ENCODE measurements around the gene HELZ. TPM values are rescaled to one million over a fixed set of nuclear protein-coding genes. Genes with fewer than 3 reads are reported as not detected.
A peak's percentile ranks its signal among the peaks of the same experiment; 100 is the strongest.

Gene HELZ
- polyA plus RNA-seq, 2 of the 4 experiments (the other 2 are of a cell fraction) = 5.6 to 18.3 TPM

DNA sequence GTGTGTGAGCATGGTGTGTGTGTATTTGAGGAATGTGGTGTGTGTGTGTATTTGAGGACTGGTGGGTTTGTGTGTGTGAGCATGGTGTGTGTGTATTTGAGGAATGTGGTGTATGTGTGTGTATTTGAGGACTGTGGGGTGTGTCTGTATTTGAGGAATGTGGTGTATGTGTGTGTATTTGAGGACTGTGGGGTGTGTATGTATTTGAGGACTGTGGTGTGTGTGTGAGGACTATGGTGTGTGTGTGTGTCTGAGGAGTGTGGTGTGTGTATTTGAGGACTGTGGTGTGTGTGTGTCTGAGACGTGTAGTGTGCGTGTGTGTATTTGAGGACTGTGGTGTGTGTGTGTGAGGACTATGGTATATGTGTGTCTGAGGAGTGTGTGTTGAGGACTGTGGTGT lies 218.7 kb downstream of the HELZ start:
- no peak overlapping the region for H3K4me2 ChIP-seq
- FAIRE-seq (peak; percentile 97), ATAC-seq (no peak), DNase-seq (ENCODE audit: low read depth in 1 of 2, low spot score in 1 of 2) (peak in 1 of 2 experiments; percentile 38)
- ChIA-PET POLR2A (no interaction called here), CTCF (no interaction called here)
- no peaks in the 10 kb centered on the region for H3K9me3 ChIP-seq
- no peak overlapping the region for H3K4me3 ChIP-seq
- H3K4me1 ChIP-seq = 0 out of 3 replicates have a peak, but pooled peaks cover 3% of the 10 kb centered on the region
- TF ChIP-seq NFE2L2 (conservative IDR thresholded peaks at IDR 0.05; ENCODE audit: low read length) (no peak), BHLHE40 (IDR thresholded peaks at IDR 0.05; ENCODE audit: low read depth, low read length) (no peak), JUNB (IDR thresholded peaks at IDR 0.05) (no peak), NR3C1 (IDR thresholded peaks at IDR 0.05) (no peak), FOSB (CRISPR knock-in tag; IDR thresholded peaks at IDR 0.05) (no peak), CHD2 (IDR thresholded peaks at IDR 0.05; ENCODE audit: low read length, partially characterized antibody) (no peak), E2F6 (IDR thresholded peaks at IDR 0.05; ENCODE audit: borderline replicate concordance, low read depth) (no peak), CHD4 (IDR thresholded peaks at IDR 0.05; ENCODE audit: borderline replicate concordance) (no peak), FOSL2 (IDR thresholded peaks at IDR 0.05) (no peak), FOSL2 (CRISPR knock-in tag; IDR thresholded peaks at IDR 0.05) (no peak), EP300 (IDR thresholded peaks at IDR 0.05) (no peak)
- TF ChIP-seq, protein P1, sequence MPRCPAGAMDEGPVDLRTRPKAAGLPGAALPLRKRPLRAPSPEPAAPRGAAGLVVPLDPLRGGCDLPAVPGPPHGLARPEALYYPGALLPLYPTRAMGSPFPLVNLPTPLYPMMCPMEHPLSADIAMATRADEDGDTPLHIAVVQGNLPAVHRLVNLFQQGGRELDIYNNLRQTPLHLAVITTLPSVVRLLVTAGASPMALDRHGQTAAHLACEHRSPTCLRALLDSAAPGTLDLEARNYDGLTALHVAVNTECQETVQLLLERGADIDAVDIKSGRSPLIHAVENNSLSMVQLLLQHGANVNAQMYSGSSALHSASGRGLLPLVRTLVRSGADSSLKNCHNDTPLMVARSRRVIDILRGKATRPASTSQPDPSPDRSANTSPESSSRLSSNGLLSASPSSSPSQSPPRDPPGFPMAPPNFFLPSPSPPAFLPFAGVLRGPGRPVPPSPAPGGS (IDR thresholded peaks at IDR 0.05) = no peak
- TF ChIP-seq, protein P2, sequence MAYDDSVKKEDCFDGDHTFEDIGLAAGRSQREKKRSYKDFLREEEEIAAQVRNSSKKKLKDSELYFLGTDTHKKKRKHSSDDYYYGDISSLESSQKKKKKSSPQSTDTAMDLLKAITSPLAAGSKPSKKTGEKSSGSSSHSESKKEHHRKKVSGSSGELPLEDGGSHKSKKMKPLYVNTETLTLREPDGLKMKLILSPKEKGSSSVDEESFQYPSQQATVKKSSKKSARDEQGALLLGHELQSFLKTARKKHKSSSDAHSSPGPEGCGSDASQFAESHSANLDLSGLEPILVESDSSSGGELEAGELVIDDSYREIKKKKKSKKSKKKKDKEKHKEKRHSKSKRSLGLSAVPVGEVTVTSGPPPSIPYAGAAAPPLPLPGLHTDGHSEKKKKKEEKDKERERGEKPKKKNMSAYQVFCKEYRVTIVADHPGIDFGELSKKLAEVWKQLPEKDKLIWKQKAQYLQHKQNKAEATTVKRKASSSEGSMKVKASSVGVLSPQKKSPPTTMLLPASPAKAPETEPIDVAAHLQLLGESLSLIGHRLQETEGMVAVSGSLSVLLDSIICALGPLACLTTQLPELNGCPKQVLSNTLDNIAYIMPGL (CRISPR knock-in tag; IDR thresholded peaks at IDR 0.05; ENCODE audit: borderline replicate concordance) = no peak
- WGBS (ENCODE audit: missing lambda C conversion rate) = 82% methylated on average over 2 of the region's 2 CpGs
- no peak overlapping the region for H3K27ac ChIP-seq

- TF ChIP-seq BHLHE40 (IDR thresholded peaks at IDR 0.05; ENCODE audit: low read depth, low read length) (no peak), JUNB (IDR thresholded peaks at IDR 0.05) (no peak), MAFK (IDR thresholded peaks at IDR 0.05; ENCODE audit: partially characterized antibody) (no peak), KDM5A (IDR thresholded peaks at IDR 0.05) (no peak), CHD2 (IDR thresholded peaks at IDR 0.05; ENCODE audit: low read length, partially characterized antibody) (no peak)
- TF ChIP-seq, protein P3, sequence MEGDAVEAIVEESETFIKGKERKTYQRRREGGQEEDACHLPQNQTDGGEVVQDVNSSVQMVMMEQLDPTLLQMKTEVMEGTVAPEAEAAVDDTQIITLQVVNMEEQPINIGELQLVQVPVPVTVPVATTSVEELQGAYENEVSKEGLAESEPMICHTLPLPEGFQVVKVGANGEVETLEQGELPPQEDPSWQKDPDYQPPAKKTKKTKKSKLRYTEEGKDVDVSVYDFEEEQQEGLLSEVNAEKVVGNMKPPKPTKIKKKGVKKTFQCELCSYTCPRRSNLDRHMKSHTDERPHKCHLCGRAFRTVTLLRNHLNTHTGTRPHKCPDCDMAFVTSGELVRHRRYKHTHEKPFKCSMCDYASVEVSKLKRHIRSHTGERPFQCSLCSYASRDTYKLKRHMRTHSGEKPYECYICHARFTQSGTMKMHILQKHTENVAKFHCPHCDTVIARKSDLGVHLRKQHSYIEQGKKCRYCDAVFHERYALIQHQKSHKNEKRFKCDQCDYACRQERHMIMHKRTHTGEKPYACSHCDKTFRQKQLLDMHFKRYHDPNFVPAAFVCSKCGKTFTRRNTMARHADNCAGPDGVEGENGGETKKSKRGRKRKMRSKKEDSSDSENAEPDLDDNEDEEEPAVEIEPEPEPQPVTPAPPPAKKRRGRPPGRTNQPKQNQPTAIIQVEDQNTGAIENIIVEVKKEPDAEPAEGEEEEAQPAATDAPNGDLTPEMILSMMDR (IDR thresholded peaks at IDR 0.05) = no peak
- Histone ChIP-seq H3K4me1 (0 out of 3 replicates have a peak, but pooled peaks cover 3% of the 10 kb centered on the region), H3K4me2 (no peak overlapping the region), H3K9me3 (no peaks in the 10 kb centered on the region), H3K4me3 (no peak overlapping the region), H3K27ac (no peak overlapping the region)
- ChIA-PET CTCF (no interaction called here), POLR2A (no interaction called here)
- no peak for ATAC-seq
- no peak for DNase-seq (ENCODE audit: low read depth in 1 of 2, low spot score in 1 of 2)
- 71% methylated on average over 20 of the region's 20 CpGs for WGBS (ENCODE audit: missing lambda C conversion rate)
- no peak for FAIRE-seq
These were observed 219.7 kb downstream of the HELZ start for GRCh38 chr17:67025216-67025792.

GRCh38 chr17:67024736-67025135 lies 220.3 kb downstream of the HELZ start:
- TF ChIP-seq HEYL (CRISPR knock-in tag; IDR thresholded peaks at IDR 0.05) (no peak), RNF2 (IDR thresholded peaks at IDR 0.05; ENCODE audit: borderline replicate concordance, low read depth) (no peak), E2F6 (IDR thresholded peaks at IDR 0.05; ENCODE audit: borderline replicate concordance, low read depth) (no peak), JUN (IDR thresholded peaks at IDR 0.05) (no peak), MYC (IDR thresholded peaks at IDR 0.05; ENCODE audit: borderline replicate concordance, low read length) (no peak), ELK1 (IDR thresholded peaks at IDR 0.05; ENCODE audit: low read depth, low read length) (no peak)
- 87% methylated on average over 6 of the region's 17 CpGs for WGBS (ENCODE audit: missing lambda C conversion rate)
- ChIA-PET CTCF (no interaction called here), POLR2A (no interaction called here)
- Histone ChIP-seq H3K27ac (no peak overlapping the region), H3K9me3 (no peaks in the 10 kb centered on the region), H3K4me3 (no peak overlapping the region), H3K4me1 (0 out of 3 replicates have a peak, but pooled peaks cover 3% of the 10 kb centered on the region), H3K4me2 (no peak overlapping the region)
- no peak for FAIRE-seq
- DNase-seq (ENCODE audit: low read depth in 1 of 2, low spot score in 1 of 2) = no peak
- ATAC-seq = no peak
